H9 (cell line): Measurements from ENCODE around the gene ATP2A1. TPM values are rescaled to one million over a fixed set of nuclear protein-coding genes. Genes with fewer than 3 reads are reported as not detected.

ENCODE experiments used
- DNase-seq: peaks from one replicate; pipeline ENCODE4 v3.0.0-alpha.2; 2017
- H2AFZ ChIP-seq: one replicate; pipeline ENCODE4 v1.6.1; 2013; ENCODE audit warnings: mild to moderate bottlenecking, low read length, control low read depth, moderate library complexity
- H2AK5ac ChIP-seq: 2 replicates; pipeline ENCODE4 v1.6.1; 2013; ENCODE audit warnings: low read length, control low read depth, mixed read lengths; ENCODE audit not compliant: insufficient read length
- H2BK120ac ChIP-seq: one replicate; pipeline ENCODE4 v1.6.1; 2013; ENCODE audit warnings: low read depth, mild to moderate bottlenecking, low read length, control low read depth, inconsistent platforms; ENCODE audit not compliant: poor library complexity, severe bottlenecking
- H2BK12ac ChIP-seq: 2 replicates; pipeline ENCODE4 v1.6.1; 2013; ENCODE audit warnings: low read length, control low read depth, mixed read lengths, low read depth; ENCODE audit not compliant: insufficient read length
- H2BK15ac ChIP-seq: 2 replicates; pipeline ENCODE4 v1.6.1; 2013; ENCODE audit warnings: low read depth, low read length, control low read depth
- H2BK20ac ChIP-seq: one replicate; pipeline ENCODE4 v1.6.1; 2013; ENCODE audit warnings: low read depth, mild to moderate bottlenecking, low read length, control low read depth, inconsistent platforms; ENCODE audit not compliant: poor library complexity, severe bottlenecking
- H2BK5ac ChIP-seq: 2 replicates; pipeline ENCODE4 v1.6.1; 2013; ENCODE audit warnings: low read length, control low read depth, mixed read lengths; ENCODE audit not compliant: insufficient read length
- H3K14ac ChIP-seq: 2 replicates; pipeline ENCODE4 v1.6.1; 2013; ENCODE audit warnings: low read length, control low read depth; ENCODE audit not compliant: insufficient read depth
- H3K18ac ChIP-seq: 2 replicates; pipeline ENCODE4 v1.6.1; 2013; ENCODE audit warnings: low read depth, mild to moderate bottlenecking, mixed read lengths, low read length, control low read depth; ENCODE audit not compliant: insufficient read length
- H3K23ac ChIP-seq: 2 replicates; pipeline ENCODE4 v1.6.1; 2013; ENCODE audit warnings: low read length, control low read depth, mixed read lengths, low read depth; ENCODE audit not compliant: insufficient read length
- H3K23me2 ChIP-seq: 2 replicates; pipeline ENCODE4 v1.6.1; 2013; ENCODE audit warnings: low read depth, mild to moderate bottlenecking, mixed read lengths, low read length, control low read depth; ENCODE audit not compliant: insufficient read length, poor library complexity, severe bottlenecking
- H3K27ac ChIP-seq: 2 replicates; pipeline ENCODE4 v1.5.1; 2013; ENCODE audit warnings: low read length, control low read depth, mixed read lengths, low read depth; ENCODE audit not compliant: insufficient read length
- H3K27me3 ChIP-seq: 2 replicates; pipeline ENCODE4 v1.6.1; 2013; ENCODE audit warnings: low read length, control low read depth, inconsistent platforms; ENCODE audit not compliant: insufficient read depth
- H3K4ac ChIP-seq: 2 replicates; pipeline ENCODE4 v1.6.1; 2013; ENCODE audit warnings: low read depth, mild to moderate bottlenecking, control low read depth, inconsistent platforms, low read length, moderate library complexity
- H3K4me1 ChIP-seq: 2 replicates; pipeline ENCODE4 v1.6.1; 2013; ENCODE audit warnings: low read length, control low read depth, inconsistent platforms; ENCODE audit not compliant: insufficient read depth
- H3K4me2 ChIP-seq: 2 replicates; pipeline ENCODE4 v1.6.1; 2013; ENCODE audit warnings: low read length, control low read depth, mixed read lengths; ENCODE audit not compliant: insufficient read length, insufficient read depth
- H3K56ac ChIP-seq: 2 replicates; pipeline ENCODE4 v1.6.1; 2013; ENCODE audit warnings: low read depth, mild to moderate bottlenecking, mixed read lengths, low read length, control low read depth; ENCODE audit not compliant: insufficient read length
- H3K79me1 ChIP-seq: 2 replicates; pipeline ENCODE4 v1.6.1; 2013; ENCODE audit warnings: low read depth, mild to moderate bottlenecking, moderate library complexity, low read length, control low read depth, inconsistent platforms; ENCODE audit not compliant: insufficient read depth, poor library complexity, severe bottlenecking
- H3K79me2 ChIP-seq: 2 replicates; pipeline ENCODE4 v1.6.1; 2013; ENCODE audit warnings: low read length, control low read depth, inconsistent platforms; ENCODE audit not compliant: insufficient read depth
- H3K9ac ChIP-seq: 2 replicates; pipeline ENCODE4 v1.6.1; 2013; ENCODE audit warnings: low read length, control low read depth, mixed read lengths; ENCODE audit not compliant: insufficient read length; ENCODE audit errors: extremely low read depth
- H3K9me3 ChIP-seq: one replicate; pipeline ENCODE4 v1.6.1; 2013; ENCODE audit warnings: low read depth, low read length, inconsistent platforms; ENCODE audit not compliant: control insufficient read depth
- H3T11ph ChIP-seq: one replicate; pipeline ENCODE4 v1.6.1; 2013; ENCODE audit warnings: mild to moderate bottlenecking, low read length, control low read depth, inconsistent platforms
- H4K20me1 ChIP-seq: one replicate; pipeline ENCODE4 v1.6.1; 2013; ENCODE audit not compliant: control insufficient read depth, insufficient read length, insufficient read depth
- H4K5ac ChIP-seq: 2 replicates; pipeline ENCODE4 v1.6.1; 2013; ENCODE audit warnings: low read depth, mild to moderate bottlenecking, mixed read lengths, low read length, control low read depth; ENCODE audit not compliant: insufficient read length
- H4K8ac ChIP-seq: replicated peaks from 2 replicates; pipeline ENCODE4 v1.6.1; 2013; ENCODE audit warnings: low read length, control low read depth, mixed read lengths, low read depth; ENCODE audit not compliant: insufficient read length
- H4K91ac ChIP-seq: 2 replicates; pipeline ENCODE4 v1.6.1; 2013; ENCODE audit warnings: low read depth, mild to moderate bottlenecking, moderate library complexity, mixed read lengths, low read length, control low read depth; ENCODE audit not compliant: insufficient read length
- H3K27ac Mint-ChIP-seq, 3 experiments: 2 replicates in 2 of 3; 3 replicates in 1 of 3; pipeline ENCODE4 v1.8.0; 2020 to 2021; ENCODE audit warnings: mixed read lengths in 3 of 3, mild to moderate bottlenecking in 1 of 3, moderate library complexity in 1 of 3
- H3K27me3 Mint-ChIP-seq: 2 replicates; pipeline ENCODE4 v1.8.0; 2021; ENCODE audit warnings: low read depth, mild to moderate bottlenecking, moderate library complexity, mixed read lengths
- H3K36me3 Mint-ChIP-seq, 3 experiments: 2 replicates in 2 of 3; 3 replicates in 1 of 3; pipeline ENCODE4 v1.8.0; 2020 to 2021; ENCODE audit warnings: low read depth in 3 of 3, mixed read lengths in 3 of 3; ENCODE audit not compliant: insufficient read depth in 1 of 3
- H3K4me1 Mint-ChIP-seq, 2 experiments: 2 replicates each; pipeline ENCODE4 v1.8.0; 2020; ENCODE audit warnings: mixed read lengths in 2 of 2
- H3K4me3 Mint-ChIP-seq, 2 experiments: 2 replicates in 1 of 2; 3 replicates in 1 of 2; pipeline ENCODE4 v1.8.0; 2020 to 2021; ENCODE audit warnings: mild to moderate bottlenecking in 2 of 2, mixed read lengths in 2 of 2, moderate library complexity in 1 of 2
- H3K9me3 Mint-ChIP-seq, 2 experiments: 2 replicates in 1 of 2; 3 replicates in 1 of 2; pipeline ENCODE4 v1.8.0; 2020; ENCODE audit warnings: mild to moderate bottlenecking in 2 of 2, mixed read lengths in 2 of 2, moderate library complexity in 1 of 2
- CTCF ChIP-seq: fragments of 200-600 bp; sonication (generic); conservative IDR thresholded peaks from 3 replicates; pipeline ENCODE4 v1.8.0; 2021; ENCODE audit warnings: antibody characterized with exemption, mild to moderate bottlenecking
- WGBS: extraction: QIAGEN DNeasy Blood & Tissue Kit; methylation state at CpG from one replicate; pipeline ENCODE4 v1.1.7; 2013; ENCODE audit warnings: missing lambda C conversion rate, low lambda C conversion rate, mixed read lengths; ENCODE audit not compliant: insufficient read length; ENCODE audit errors: extremely low coverage; 5-methylcytosine and 5-hydroxymethylcytosine counted together
- total RNA-seq: library from RNA; stranded (reverse); gene quantifications from 2 replicates; pipeline ENCODE4 v1.2.1, GENCODE V29; 2021

ATP2A1 gene
- total RNA-seq, 1 experiment from 2014 or later, result 4.6 TPM

DNA sequence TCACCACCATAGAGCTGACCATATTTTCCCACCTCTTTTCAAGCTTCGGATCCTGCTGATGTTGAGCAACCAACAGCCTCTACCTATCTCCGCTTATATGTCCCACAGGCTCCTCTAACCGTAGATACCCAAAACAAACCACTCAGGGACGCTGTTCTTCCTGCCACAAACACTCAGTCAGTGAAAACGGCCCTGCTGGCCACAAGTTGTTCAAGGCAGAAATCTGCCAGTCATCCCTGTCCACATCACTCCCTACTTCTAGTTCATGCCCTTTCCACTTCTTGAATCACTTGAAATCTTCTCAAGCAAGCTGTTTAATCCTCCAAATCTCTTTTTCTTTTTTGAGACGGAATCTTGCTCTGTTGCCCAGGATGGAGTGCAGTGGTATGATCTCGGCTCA, 38.8 kb downstream of the ATP2A1 start:
- Histone ChIP-seq H3K27me3 (no peaks in the 10 kb centered on the region), H3K27ac (no peak overlapping the region), H2BK5ac (no peak overlapping the region), H2BK120ac (no peak overlapping the region), H2AFZ (no peak overlapping the region), H3K4me2 (no peak overlapping the region), H3K79me1 (no peaks in the 10 kb centered on the region), H2BK20ac (no peak overlapping the region), H3K4me1 (no peaks in the 10 kb centered on the region), H3K9me3 (no peaks in the 10 kb centered on the region), H3T11ph (no peak overlapping the region), H3K9ac (no peak overlapping the region), H3K4ac (no peak overlapping the region), H4K20me1 (no peaks in the 10 kb centered on the region), H2AK5ac (no peak overlapping the region), H3K23ac (no peak overlapping the region), H3K79me2 (no peaks in the 10 kb centered on the region), H3K23me2 (no peaks in the 10 kb centered on the region), H4K8ac (no peak overlapping the region), H4K91ac (no peak overlapping the region), H3K14ac (no peak overlapping the region), H3K56ac (no peak overlapping the region), H2BK12ac (no peak overlapping the region), H4K5ac (no peak overlapping the region), H3K18ac (no peak overlapping the region), H2BK15ac (no peak overlapping the region)
- Mint-ChIP-seq H3K27me3 (no peaks in the 10 kb centered on the region), H3K4me3 (no peak overlapping the region), H3K9me3 (no peaks in the 10 kb centered on the region), H3K36me3 (peaks cover 4 to 46% (median 36%) of the 10 kb centered on the region in 3 experiments; a peak in 6 of 7 replicates), H3K4me1 (no peaks in the 10 kb centered on the region), H3K27ac (no peak overlapping the region)
- no peak for DNase-seq
- TF ChIP-seq CTCF, result no peak
- WGBS, result no CpG with 5 or more reads among the region's 7 CpGs
